Fibroblast of lung (primary cell): Measurements from ENCODE around the gene OXER1. TPM values are rescaled to one million over a fixed set of nuclear protein-coding genes. Genes with fewer than 3 reads are reported as not detected.

Experiments
- DNase-seq, 2 donors: peaks; one replicate each; pipeline versions ENCODE4 v3.0.0 to v3.0.0-alpha.2; 2010; ENCODE audit warnings: low read depth in 2 of 2
- H2AFZ ChIP-seq: 2 replicates; pipeline ENCODE4 v1.5.1; 2012; ENCODE audit warnings: low read length, control low read depth, inconsistent platforms
- H3K27ac ChIP-seq: 2 replicates; pipeline ENCODE4 v1.5.1; 2011; ENCODE audit warnings: low read length, control low read depth; ENCODE audit not compliant: insufficient read depth
- H3K27me3 ChIP-seq: 2 replicates; pipeline ENCODE4 v1.5.1; 2011; ENCODE audit warnings: mild to moderate bottlenecking, low read length; ENCODE audit not compliant: control insufficient read depth, insufficient read depth
- H3K36me3 ChIP-seq: 2 replicates; pipeline ENCODE4 v1.5.1; 2011; ENCODE audit warnings: low read length; ENCODE audit not compliant: control insufficient read depth, insufficient read depth
- H3K4me1 ChIP-seq: 2 replicates; pipeline ENCODE4 v1.5.1; 2011; ENCODE audit warnings: low read length; ENCODE audit not compliant: control insufficient read depth, insufficient read depth; ENCODE audit errors: extremely low read depth
- H3K4me2 ChIP-seq: 2 replicates; pipeline ENCODE4 v1.5.1; 2011; ENCODE audit warnings: low read length, control low read depth; ENCODE audit not compliant: insufficient read depth; ENCODE audit errors: extremely low read depth
- H3K4me3 ChIP-seq, 4 experiments: fragments of 200-600 bp in 1 of 4; sonication (generic) in 1 of 4; replicated peaks in 1 of 4; 2 replicates each; pipeline ENCODE4 v1.5.1; 2011 to 2016; ENCODE audit warnings: low read length in 4 of 4, low read depth in 3 of 4, mild to moderate bottlenecking in 3 of 4, control low read depth in 2 of 4, inconsistent platforms in 1 of 4, mixed read lengths in 1 of 4; ENCODE audit not compliant: insufficient read depth in 1 of 4; ENCODE audit errors: control extremely low read depth in 1 of 4
- H3K79me2 ChIP-seq: 2 replicates; pipeline ENCODE4 v1.5.1; 2012; ENCODE audit warnings: mild to moderate bottlenecking, low read length, inconsistent platforms; ENCODE audit not compliant: control insufficient read depth, insufficient read depth
- H3K9ac ChIP-seq: 2 replicates; pipeline ENCODE4 v1.5.1; 2011; ENCODE audit warnings: mild to moderate bottlenecking, low read length, control low read depth; ENCODE audit not compliant: insufficient read depth
- H3K9me3 ChIP-seq: 2 replicates; pipeline ENCODE4 v1.5.1; 2012; ENCODE audit warnings: low read depth, low read length; ENCODE audit not compliant: control insufficient read depth, insufficient read depth
- H4K20me1 ChIP-seq: 2 replicates; pipeline ENCODE4 v1.5.1; 2011; ENCODE audit warnings: low read length; ENCODE audit not compliant: control insufficient read depth, insufficient read depth; ENCODE audit errors: extremely low read depth
- CTCF ChIP-seq, 2 donors: IDR thresholded peaks in 1 of 2; conservative IDR thresholded peaks in 1 of 2; 1 replicate in 1 of 2; 2 replicates in 1 of 2; pipeline ENCODE4 v1.5.1; 2011 to 2012; ENCODE audit warnings: low read length in 2 of 2, control low read depth in 1 of 2, inconsistent platforms in 1 of 2, low read depth in 1 of 2, mild to moderate bottlenecking in 1 of 2
- EZH2 ChIP-seq: IDR thresholded peaks from 2 replicates; pipeline ENCODE4 v1.5.1; 2012; ENCODE audit warnings: low read length, control low read depth, mild to moderate bottlenecking; ENCODE audit errors: missing control alignments
- polyA plus RNA-seq, 2 donors: library from polyadenylated mRNA; depleted of rRNA in 1 of 2; stranded (reverse) in 1 of 2; unstranded in 1 of 2; fragments of >200 nt; gene quantifications; 2 replicates each; pipeline ENCODE4 v1.2.1, GENCODE V29; 2011 to 2012; ENCODE audit warnings: missing spikeins in 1 of 2
- total RNA-seq: library from RNA; depleted of rRNA; stranded (reverse); fragments of >200 nt; gene quantifications from 2 replicates; pipeline ENCODE4 v1.2.1, GENCODE V29; 2014

OXER1 gene
- total and polyA plus RNA-seq, 2 donors (not counting 1 experiment from before 2014, with no cell fraction given) = 0.17 TPM; not detected in 1

GRCh38 chr2:42762155-42762554 lies 1.8 kb downstream of the OXER1 start:
- Histone ChIP-seq H3K27me3 (no peaks in the 10 kb centered on the region), H4K20me1 (no peaks in the 10 kb centered on the region), H3K4me3 (no peak overlapping the region), H3K4me2 (no peak overlapping the region), H3K27ac (no peak overlapping the region), H3K9me3 (no peaks in the 10 kb centered on the region), H2AFZ (no peak overlapping the region), H3K36me3 (no peaks in the 10 kb centered on the region), H3K9ac (no peak overlapping the region), H3K4me1 (no peaks in the 10 kb centered on the region), H3K79me2 (no peaks in the 10 kb centered on the region)
- no peak for DNase-seq
- TF ChIP-seq CTCF (conservative IDR thresholded peaks at IDR 0.05 in 1 of 2, IDR thresholded peaks at IDR 0.05 in 1 of 2; ENCODE audit: low read depth in 1 of 2, low read length in 2 of 2) (no peak), EZH2 (no peak)

GRCh38 chr2:42761554-42761953 lies 2.4 kb downstream of the OXER1 start:
- Histone ChIP-seq H3K9me3 (no peaks in the 10 kb centered on the region), H3K27me3 (no peaks in the 10 kb centered on the region), H3K27ac (no peak overlapping the region), H3K4me2 (no peak overlapping the region), H3K36me3 (no peaks in the 10 kb centered on the region), H4K20me1 (no peaks in the 10 kb centered on the region), H3K79me2 (no peaks in the 10 kb centered on the region), H3K4me3 (no peak overlapping the region), H3K9ac (no peak overlapping the region), H2AFZ (no peak overlapping the region), H3K4me1 (no peaks in the 10 kb centered on the region)
- DNase-seq = no peak
- TF ChIP-seq EZH2 (no peak), CTCF (conservative IDR thresholded peaks at IDR 0.05 in 1 of 2, IDR thresholded peaks at IDR 0.05 in 1 of 2; ENCODE audit: low read depth in 1 of 2, low read length in 2 of 2) (no peak)

- Histone ChIP-seq H3K4me1 (no peaks in the 10 kb centered on the region), H4K20me1 (no peaks in the 10 kb centered on the region), H3K4me3 (no peak overlapping the region), H2AFZ (no peak overlapping the region), H3K4me2 (no peak overlapping the region), H3K36me3 (no peaks in the 10 kb centered on the region), H3K9ac (no peak overlapping the region), H3K27ac (no peak overlapping the region), H3K9me3 (no peaks in the 10 kb centered on the region), H3K79me2 (no peaks in the 10 kb centered on the region), H3K27me3 (no peaks in the 10 kb centered on the region)
- DNase-seq = no peak
- TF ChIP-seq EZH2 (no peak), CTCF (conservative IDR thresholded peaks at IDR 0.05 in 1 of 2, IDR thresholded peaks at IDR 0.05 in 1 of 2; ENCODE audit: low read depth in 1 of 2, low read length in 2 of 2) (no peak)
These were observed 5.2 kb downstream of the OXER1 start for GRCh38 chr2:42758751-42759150.
